Upper lobe of left lung (tissue), 6 donors: Measurements from ENCODE around the gene LSM14A. TPM values are rescaled to one million over a fixed set of nuclear protein-coding genes. Genes with fewer than 3 reads are reported as not detected.

Experiments
- ATAC-seq, 2 donors: fragments of 200-7000 bp; cut with Tn5 transposase; one replicate each; pipeline ENCODE4 v1.9.1; 2022; ENCODE audit warnings: mild to moderate bottlenecking in 2 of 2, moderate library complexity in 2 of 2; ENCODE audit not compliant: low FRiP score in 2 of 2
- DNase-seq, 2 donors: peaks; one replicate each; pipeline ENCODE4 v3.0.0-alpha.2; 2019 to 2020
- H3K27ac ChIP-seq, 4 donors: fragments of 200-600 bp; sonication (generic); one replicate each; pipeline ENCODE4 v1.5.1; 2016 to 2019
- H3K27me3 ChIP-seq, 4 donors: fragments of 200-600 bp; sonication (generic); one replicate each; pipeline ENCODE4 v1.5.1; 2017 to 2019
- H3K36me3 ChIP-seq, 4 donors: fragments of 200-600 bp; sonication (generic); one replicate each; pipeline ENCODE4 v1.5.1; 2016 to 2019
- H3K4me1 ChIP-seq, 4 donors: fragments of 200-600 bp; sonication (generic); one replicate each; pipeline ENCODE4 v1.5.1; 2018 to 2019
- H3K4me3 ChIP-seq, 4 donors: fragments of 200-600 bp; sonication (generic); one replicate each; pipeline ENCODE4 v1.5.1; 2017 to 2019; ENCODE audit warnings: mild to moderate bottlenecking in 2 of 4, moderate library complexity in 1 of 4
- H3K9me3 ChIP-seq, 4 donors: fragments of 200-600 bp; sonication (generic); one replicate each; pipeline ENCODE4 v1.5.1; 2018 to 2019
- EP300 ChIP-seq, 4 donors: sonication (generic); formaldehyde crosslinking; IDR thresholded peaks; one replicate each; pipeline ENCODE4 v1.5.1; 2017; ENCODE audit warnings: antibody characterized with exemption in 4 of 4, control low read depth in 2 of 4
- POLR2A ChIP-seq, 4 donors: fragments of 450-650 bp; IDR thresholded peaks; one replicate each; pipeline ENCODE4 v1.5.1; 2016 to 2017; ENCODE audit warnings: antibody characterized with exemption in 4 of 4, mild to moderate bottlenecking in 2 of 4
- POLR2AphosphoS5 ChIP-seq, 2 donors: sonication (generic); formaldehyde crosslinking; IDR thresholded peaks; one replicate each; pipeline ENCODE4 v1.5.1; 2017; ENCODE audit warnings: antibody characterized with exemption in 2 of 2
- WGBS, 2 donors: methylation state at CpG; one replicate each; pipeline ENCODE4 v1.1.5; 2017 to 2018; 5-methylcytosine and 5-hydroxymethylcytosine counted together
- total RNA-seq, 6 donors: library from RNA; depleted of rRNA in 4 of 6; stranded (reverse); fragments of >200 nt in 4 of 6; gene quantifications; one replicate each; pipeline versions ENCODE4 v1.1.0 to v1.2.1, GENCODE V29; 2016 to 2021
- TF ChIP-seq, protein P1 (sequence below), 6 experiments: fragments of 450-650 bp in 4 of 6; fragments of 200-600 bp in 2 of 6; sonication (generic) in 2 of 6; IDR thresholded peaks; one replicate each; pipeline ENCODE4 v1.5.1; 2016 to 2019; ENCODE audit warnings: antibody characterized with exemption in 6 of 6
- donor health status: DM: no; HTN: no; CAD: no; lungs with moderate emphysema.
- donor health status: DM: no; HTN: yes; CAD: no; lungs with severe emphysema.

LSM14A gene
- total RNA-seq, 6 donors from 2014 or later, result 85.2 to 212 (median 96.3) TPM

- H3K27me3 ChIP-seq, result no peaks in the 10 kb centered on the region
- ATAC-seq (no peak), DNase-seq (no peak)
- peak overlapping the region in 1 of 4 donors; percentile 9 for H3K4me3 ChIP-seq
- peaks cover 43 to 52% (median 47%) of the 10 kb centered on the region in 4 donors for H3K4me1 ChIP-seq
- 42 to 48% methylated on average over 8 of the region's 8 CpGs for WGBS, 2 donors
- H3K27ac ChIP-seq, result peak overlapping the region; percentile 75 to 84 (median 84)
- H3K9me3 ChIP-seq, result no peaks in the 10 kb centered on the region
- no peaks in the 10 kb centered on the region for H3K36me3 ChIP-seq
- TF ChIP-seq POLR2A (IDR thresholded peaks at IDR 0.05) (no peak), EP300 (IDR thresholded peaks at IDR 0.05) (no peak), POLR2AphosphoS5 (IDR thresholded peaks at IDR 0.05) (no peak)
- TF ChIP-seq, protein P1, sequence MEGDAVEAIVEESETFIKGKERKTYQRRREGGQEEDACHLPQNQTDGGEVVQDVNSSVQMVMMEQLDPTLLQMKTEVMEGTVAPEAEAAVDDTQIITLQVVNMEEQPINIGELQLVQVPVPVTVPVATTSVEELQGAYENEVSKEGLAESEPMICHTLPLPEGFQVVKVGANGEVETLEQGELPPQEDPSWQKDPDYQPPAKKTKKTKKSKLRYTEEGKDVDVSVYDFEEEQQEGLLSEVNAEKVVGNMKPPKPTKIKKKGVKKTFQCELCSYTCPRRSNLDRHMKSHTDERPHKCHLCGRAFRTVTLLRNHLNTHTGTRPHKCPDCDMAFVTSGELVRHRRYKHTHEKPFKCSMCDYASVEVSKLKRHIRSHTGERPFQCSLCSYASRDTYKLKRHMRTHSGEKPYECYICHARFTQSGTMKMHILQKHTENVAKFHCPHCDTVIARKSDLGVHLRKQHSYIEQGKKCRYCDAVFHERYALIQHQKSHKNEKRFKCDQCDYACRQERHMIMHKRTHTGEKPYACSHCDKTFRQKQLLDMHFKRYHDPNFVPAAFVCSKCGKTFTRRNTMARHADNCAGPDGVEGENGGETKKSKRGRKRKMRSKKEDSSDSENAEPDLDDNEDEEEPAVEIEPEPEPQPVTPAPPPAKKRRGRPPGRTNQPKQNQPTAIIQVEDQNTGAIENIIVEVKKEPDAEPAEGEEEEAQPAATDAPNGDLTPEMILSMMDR (IDR thresholded peaks at IDR 0.05), result no peak
Observed at GRCh38 chr19:34269081-34269480, 96.8 kb downstream of the LSM14A start.

DNA sequence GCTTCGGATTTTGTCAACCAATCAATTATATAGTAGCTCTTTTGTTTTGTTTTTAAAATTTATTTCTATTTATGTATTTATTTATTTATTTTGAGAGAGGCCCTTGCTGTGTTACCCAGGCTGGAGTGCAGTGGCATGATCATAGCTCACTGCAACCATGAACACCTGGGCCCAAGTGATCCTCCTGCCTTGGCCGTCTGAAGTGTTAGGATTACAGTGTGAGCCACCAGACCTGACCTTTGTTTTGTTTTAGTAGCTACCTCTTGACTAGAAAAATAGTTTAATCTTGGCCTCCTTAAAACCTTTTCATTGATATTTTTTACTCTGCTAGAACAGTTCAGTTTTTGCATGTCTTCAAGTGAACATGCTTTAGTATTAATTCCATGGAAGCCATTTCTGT, 97.2 kb downstream of the LSM14A start:
- Histone ChIP-seq H3K4me1 (peaks cover 45 to 54% (median 49%) of the 10 kb centered on the region in 4 donors), H3K36me3 (no peaks in the 10 kb centered on the region), H3K9me3 (no peaks in the 10 kb centered on the region), H3K27me3 (no peaks in the 10 kb centered on the region), H3K4me3 (peak overlapping the region in 1 of 4 donors; percentile 9), H3K27ac (peak overlapping the region; percentile 75 to 84 (median 84))
- ATAC-seq (no peak), DNase-seq (no peak)
- WGBS, 2 donors, result 37 to 42% methylated on average over 2 of the region's 2 CpGs
- TF ChIP-seq, protein P1 (IDR thresholded peaks at IDR 0.05), result no peak
- TF ChIP-seq POLR2AphosphoS5 (IDR thresholded peaks at IDR 0.05), result no peak

DNA sequence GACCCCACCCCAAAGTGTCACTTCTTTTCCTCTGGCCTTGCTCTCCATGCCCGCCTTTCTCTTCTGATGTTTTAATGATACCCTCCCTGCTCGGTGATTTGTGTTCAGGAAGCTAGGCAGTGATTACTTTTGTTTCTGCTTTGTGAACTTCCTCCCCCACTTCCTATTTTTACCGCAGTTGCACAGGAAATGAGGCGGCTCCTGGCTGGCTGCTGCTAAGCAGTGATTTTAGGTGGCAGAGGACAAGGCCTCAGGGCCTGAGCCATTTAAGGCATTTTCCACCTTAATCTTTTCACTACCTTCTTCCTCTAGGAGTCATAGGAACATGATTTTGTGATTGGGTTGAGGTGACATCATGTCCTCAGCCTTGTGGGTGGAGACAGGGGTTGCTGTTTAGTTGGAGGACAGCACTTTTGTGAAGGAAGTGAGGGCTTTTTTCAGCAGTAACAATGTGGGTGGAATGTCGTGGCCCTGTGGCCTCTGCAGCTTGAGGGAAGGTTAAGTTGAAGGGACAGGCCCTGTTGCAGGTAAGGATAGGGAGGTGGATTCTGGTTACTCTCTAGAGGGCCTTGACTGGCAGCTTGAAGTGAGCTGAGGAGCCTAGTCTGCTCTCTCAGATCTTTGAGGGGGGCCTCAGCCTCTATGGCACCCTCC, 97.8 kb downstream of the LSM14A start:
- TF ChIP-seq, protein P1 (IDR thresholded peaks at IDR 0.05), result no peak
- TF ChIP-seq EP300 (IDR thresholded peaks at IDR 0.05) (peak in 2 of 4 donors; percentile 40 to 48), POLR2AphosphoS5 (IDR thresholded peaks at IDR 0.05) (peak; percentile 75 to 81), POLR2A (IDR thresholded peaks at IDR 0.05) (peak in 1 of 4 donors; percentile 39)
- DNase-seq (peak in 1 of 2 donors; percentile 68), ATAC-seq (peak; percentile 82 to 88)
- Histone ChIP-seq H3K27ac (peak overlapping the region; percentile 75 to 84 (median 84)), H3K27me3 (no peaks in the 10 kb centered on the region), H3K4me3 (peak overlapping the region in 1 of 4 donors; percentile 9), H3K4me1 (peaks cover 40 to 53% (median 51%) of the 10 kb centered on the region in 4 donors), H3K36me3 (no peaks in the 10 kb centered on the region), H3K9me3 (no peaks in the 10 kb centered on the region)
- 20 to 22% methylated on average over 5 of the region's 5 CpGs for WGBS, 2 donors

DNA sequence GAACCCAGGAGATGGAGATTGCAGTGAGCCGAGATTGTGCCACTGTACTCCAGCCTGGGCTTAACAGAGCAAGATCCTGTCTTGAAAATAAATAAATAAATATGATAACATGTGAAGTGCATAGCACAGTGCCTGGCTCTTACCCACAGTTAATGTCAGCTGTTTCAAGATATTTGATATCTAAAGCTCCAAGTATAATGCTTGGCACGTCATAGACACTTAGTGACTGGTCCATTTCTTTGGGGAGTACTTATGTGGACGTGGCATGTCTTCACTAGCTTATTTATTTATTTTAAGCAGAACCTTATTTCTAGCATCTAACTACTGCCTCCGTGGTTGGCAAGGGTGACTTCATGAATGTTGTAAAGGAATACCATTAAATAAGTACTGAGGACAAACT, 100.8 kb downstream of the LSM14A start:
- ATAC-seq (no peak), DNase-seq (no peak)
- no peaks in the 10 kb centered on the region for H3K36me3 ChIP-seq
- peak overlapping the region in 2 of 4 donors; percentile 83 to 84 for H3K27ac ChIP-seq
- TF ChIP-seq POLR2A (IDR thresholded peaks at IDR 0.05), result no peak
- TF ChIP-seq POLR2AphosphoS5 (IDR thresholded peaks at IDR 0.05), result no peak
- TF ChIP-seq, protein P1 (IDR thresholded peaks at IDR 0.05), result no peak
- no peak for TF ChIP-seq EP300 (IDR thresholded peaks at IDR 0.05)
- H3K9me3 ChIP-seq, result no peaks in the 10 kb centered on the region
- 78 to 88% methylated on average over 4 of the region's 4 CpGs for WGBS, 2 donors
- H3K27me3 ChIP-seq, result no peaks in the 10 kb centered on the region
- peaks cover 43 to 56% (median 51%) of the 10 kb centered on the region in 4 donors for H3K4me1 ChIP-seq
- no peak overlapping the region for H3K4me3 ChIP-seq
